Panc1 (cell line): ENCODE data around the gene SLC9A7. TPM values are rescaled to one million over a fixed set of nuclear protein-coding genes. Genes with fewer than 3 reads are reported as not detected.

Experiments used
- ATAC-seq: fragments of 200-7000 bp; cut with Tn5 transposase; 2 replicates; pipeline ENCODE4 v1.9.1; 2020; ENCODE audit warnings: mild to moderate bottlenecking, moderate library complexity
- BruUV-seq: library from RNA; stranded (reverse); fragments of 400-500 nt; replicated peaks from 2 replicates; lab custom pipeline; 2021; lab: Mats Ljungman, UMichigan
- CTCF ChIA-PET: fragments of 300-600 bp; sonication (Branson Sonifier 250); formaldehyde crosslinking; loops from one replicate; lab custom pipeline; 2022; ENCODE audit warnings: antibody characterized with exemption; lab: Charles Lee
- POLR2A ChIA-PET: fragments of 300-600 bp; sonication (Branson Sonifier 250); formaldehyde crosslinking; loops from one replicate; lab custom pipeline; 2022; ENCODE audit warnings: antibody characterized with exemption; lab: Charles Lee
- DNase-seq: peaks from one replicate; pipeline ENCODE4 v3.0.0-alpha.2; 2010; ENCODE audit warnings: low read depth, low spot score
- H3K27ac ChIP-seq: 2 replicates; pipeline ENCODE4 v1.5.1; 2011; ENCODE audit warnings: mild to moderate bottlenecking, low read length, inconsistent platforms
- H3K27me3 ChIP-seq: fragments of 200-500 bp; sonication (Bioruptor generic); 2 replicates; pipeline ENCODE4 v1.6.0; 2014; ENCODE audit warnings: low read length, inconsistent platforms; ENCODE audit not compliant: control insufficient read depth, insufficient read depth
- H3K36me3 ChIP-seq: fragments of 200-500 bp; sonication (Bioruptor generic); 2 replicates; pipeline ENCODE4 v1.5.1; 2014; ENCODE audit warnings: inconsistent platforms, mild to moderate bottlenecking, low read length, moderate library complexity; ENCODE audit not compliant: control insufficient read depth, insufficient read depth
- H3K4me1 ChIP-seq: 2 replicates; pipeline ENCODE4 v1.5.1; 2011; ENCODE audit warnings: inconsistent platforms, mild to moderate bottlenecking, low read length, moderate library complexity; ENCODE audit not compliant: control insufficient read depth, insufficient read depth
- H3K4me3 ChIP-seq, 2 experiments: 2 replicates each; pipeline ENCODE4 v1.5.1; 2011 to 2012; ENCODE audit warnings: low read depth in 2 of 2, low read length in 2 of 2, mild to moderate bottlenecking in 2 of 2, inconsistent platforms in 1 of 2, moderate library complexity in 1 of 2
- H3K9me3 ChIP-seq: fragments of 200-500 bp; sonication (Bioruptor generic); 2 replicates; pipeline ENCODE4 v1.5.1; 2014; ENCODE audit warnings: low read depth, mild to moderate bottlenecking, inconsistent platforms, low read length, moderate library complexity; ENCODE audit not compliant: control insufficient read depth, insufficient read depth
- POLR2AphosphoS5 ChIP-seq: IDR thresholded peaks from 2 replicates; pipeline ENCODE4 v1.6.1; 2012; ENCODE audit warnings: mild to moderate bottlenecking, low read depth, low read length, moderate library complexity
- REST ChIP-seq, 2 experiments: IDR thresholded peaks; 2 replicates each; pipeline ENCODE4 v1.6.1; 2011 to 2012; ENCODE audit warnings: low read depth in 2 of 2, control low read depth in 1 of 2, low read length in 1 of 2, mild to moderate bottlenecking in 1 of 2, moderate library complexity in 1 of 2; ENCODE audit not compliant: insufficient read depth in 1 of 2
- SIN3A ChIP-seq: IDR thresholded peaks from 2 replicates; pipeline ENCODE4 v1.6.1; 2012; ENCODE audit warnings: low read depth, mild to moderate bottlenecking, low read length, moderate library complexity, borderline replicate concordance; ENCODE audit not compliant: insufficient read depth
- TCF7L2 ChIP-seq: IDR thresholded peaks from 2 replicates; pipeline ENCODE4 v1.6.1; 2011; ENCODE audit warnings: mild to moderate bottlenecking, low read depth, low read length, inconsistent platforms
- in situ Hi-C: cut with HindIII; loops from 2 replicates; pipeline ENCODE4 v1.10.0; 2016; ENCODE audit warnings: low sequenced_read_pairs, low pct_unique_long_range_greater_than_20kb
- intact Hi-C: fragments of 100-400 bp; cut with micrococcal nuclease; formaldehyde crosslinking; loops from one replicate; pipeline ENCODE4 v1.10.0; 2022; ENCODE audit not compliant: unreplicated experiment
- total RNA-seq: library from RNA; stranded (reverse); gene quantifications from one replicate; pipeline ENCODE4 v1.2.1, GENCODE V29; 2021; ENCODE audit not compliant: unreplicated experiment
- TF ChIP-seq, protein P1 (sequence below): fragments of 450-650 bp; IDR thresholded peaks from 2 replicates; pipeline ENCODE4 v1.5.1; 2017; ENCODE audit warnings: mild to moderate bottlenecking

SLC9A7 gene
- total RNA-seq, 1 experiment from 2014 or later = 80.4 TPM

- no peak for ATAC-seq
- Histone ChIP-seq H3K4me1 (no peaks in the 10 kb centered on the region), H3K36me3 (no peaks in the 10 kb centered on the region), H3K27me3 (no peaks in the 10 kb centered on the region), H3K27ac (no peak overlapping the region), H3K4me3 (no peak overlapping the region), H3K9me3 (no peaks in the 10 kb centered on the region)
- DNase-seq = no peak
- POLR2A ChIA-PET = no interaction called here
- CTCF ChIA-PET = no interaction called here
- in situ Hi-C loops (no loop called here), intact Hi-C loops (no loop called here)
- TF ChIP-seq, protein P1, sequence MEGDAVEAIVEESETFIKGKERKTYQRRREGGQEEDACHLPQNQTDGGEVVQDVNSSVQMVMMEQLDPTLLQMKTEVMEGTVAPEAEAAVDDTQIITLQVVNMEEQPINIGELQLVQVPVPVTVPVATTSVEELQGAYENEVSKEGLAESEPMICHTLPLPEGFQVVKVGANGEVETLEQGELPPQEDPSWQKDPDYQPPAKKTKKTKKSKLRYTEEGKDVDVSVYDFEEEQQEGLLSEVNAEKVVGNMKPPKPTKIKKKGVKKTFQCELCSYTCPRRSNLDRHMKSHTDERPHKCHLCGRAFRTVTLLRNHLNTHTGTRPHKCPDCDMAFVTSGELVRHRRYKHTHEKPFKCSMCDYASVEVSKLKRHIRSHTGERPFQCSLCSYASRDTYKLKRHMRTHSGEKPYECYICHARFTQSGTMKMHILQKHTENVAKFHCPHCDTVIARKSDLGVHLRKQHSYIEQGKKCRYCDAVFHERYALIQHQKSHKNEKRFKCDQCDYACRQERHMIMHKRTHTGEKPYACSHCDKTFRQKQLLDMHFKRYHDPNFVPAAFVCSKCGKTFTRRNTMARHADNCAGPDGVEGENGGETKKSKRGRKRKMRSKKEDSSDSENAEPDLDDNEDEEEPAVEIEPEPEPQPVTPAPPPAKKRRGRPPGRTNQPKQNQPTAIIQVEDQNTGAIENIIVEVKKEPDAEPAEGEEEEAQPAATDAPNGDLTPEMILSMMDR = no peak
- TF ChIP-seq POLR2AphosphoS5 = no peak
- no peak for TF ChIP-seq REST (IDR thresholded peaks at IDR 0.05; ENCODE audit: insufficient read depth in 1 of 2, low read depth in 2 of 2, low read length in 1 of 2)
- TF ChIP-seq SIN3A = no peak
- no peak for TF ChIP-seq TCF7L2
- BruUV-seq = no TSS peak
These were observed 63.4 kb downstream of the SLC9A7 start for GRCh38 chrX:46695491-46695890.

DNA sequence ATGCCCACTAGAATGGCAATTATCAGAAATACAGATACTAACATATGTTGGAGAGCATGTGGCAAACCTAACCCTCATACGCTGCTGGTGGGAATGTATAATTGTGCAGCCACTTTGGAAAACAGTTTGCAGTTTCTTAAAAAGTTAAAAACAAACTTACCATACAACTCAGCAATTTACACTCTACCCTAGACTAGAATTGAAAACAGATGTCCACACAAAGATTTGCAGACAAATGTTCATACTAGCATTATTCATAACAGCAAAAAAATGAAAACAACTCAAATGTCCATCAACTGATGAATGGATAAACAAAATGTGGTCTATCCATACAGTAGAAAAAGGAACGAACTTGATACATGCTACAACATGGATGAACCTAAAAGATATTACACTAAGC lies 64.4 kb downstream of the SLC9A7 start:
- in situ Hi-C loops = no loop called here
- no peaks in the 10 kb centered on the region for H3K36me3 ChIP-seq
- POLR2A ChIA-PET = no interaction called here

More for the DNA sequence above, 64.4 kb downstream of the SLC9A7 start:
- BruUV-seq = no TSS peak
- intact Hi-C loops = no loop called here
- no peaks in the 10 kb centered on the region for H3K9me3 ChIP-seq
- H3K4me1 ChIP-seq = no peaks in the 10 kb centered on the region
- H3K27me3 ChIP-seq = no peaks in the 10 kb centered on the region
- H3K27ac ChIP-seq = no peak overlapping the region
- DNase-seq (no peak), ATAC-seq (no peak)
- no peak for TF ChIP-seq REST (IDR thresholded peaks at IDR 0.05; ENCODE audit: insufficient read depth in 1 of 2, low read depth in 2 of 2, low read length in 1 of 2)
- H3K4me3 ChIP-seq = no peak overlapping the region
- CTCF ChIA-PET = no interaction called here
